ENCODE data around the gene ELAVL2.

DNA sequence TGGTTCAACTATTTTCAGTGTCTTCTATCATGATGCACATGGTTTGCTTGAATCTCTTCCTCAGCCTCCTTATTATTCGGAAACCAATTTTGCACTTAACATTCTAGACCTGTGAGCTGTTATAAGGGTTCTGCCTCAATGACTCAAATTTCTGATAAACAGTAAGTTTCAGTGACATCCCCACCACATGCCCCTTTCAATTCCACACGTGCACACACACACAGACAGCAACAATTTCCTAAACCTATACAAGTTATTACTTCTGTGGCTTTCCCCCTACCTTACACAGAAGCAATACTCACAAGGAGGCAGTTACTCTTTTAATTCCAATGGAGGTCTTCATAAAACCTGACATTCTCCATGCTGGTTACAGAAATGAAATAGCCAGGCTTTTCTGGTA is 102.4 kb downstream of the ELAVL2 start:
- TF ChIP-seq EZH2 (IDR thresholded peaks at IDR 0.05; ENCODE audit: borderline replicate concordance, low read depth, low read length, poor library complexity, severe bottlenecking) (no peak), CTCF (conservative IDR thresholded peaks at IDR 0.05; ENCODE audit: low read depth, low read length) (no peak)
